Cardiac muscle cell (in vitro differentiated cells and primary cell): Measurements from ENCODE around the gene FAM184B. TPM values are rescaled to one million over a fixed set of nuclear protein-coding genes. Genes with fewer than 3 reads are reported as not detected.

ENCODE experiments used
- DNase-seq, 2 donors: peaks; one replicate each; pipeline versions ENCODE4 v3.0.0 to v3.0.0-alpha.2; 2010 to 2017; ENCODE audit warnings: low read depth in 1 of 2, low spot score in 1 of 2
- H3K27ac ChIP-seq: fragments of 200-600 bp; sonication (generic); 2 replicates; pipeline ENCODE4 v1.5.1; 2016
- H3K27me3 ChIP-seq: fragments of 200-600 bp; sonication (generic); 2 replicates; pipeline ENCODE4 v1.6.0; 2016; ENCODE audit warnings: control low read depth
- H3K36me3 ChIP-seq: fragments of 200-600 bp; sonication (generic); 2 replicates; pipeline ENCODE4 v1.5.1; 2016; ENCODE audit warnings: control low read depth
- H3K4me1 ChIP-seq: fragments of 200-600 bp; sonication (generic); 2 replicates; pipeline ENCODE4 v1.8.1; 2017; ENCODE audit warnings: low read depth, mild to moderate bottlenecking, mixed run types
- H3K4me3 ChIP-seq: fragments of 200-600 bp; sonication (generic); 2 replicates; pipeline ENCODE4 v1.5.1; 2016; ENCODE audit warnings: mild to moderate bottlenecking
- H3K9me3 ChIP-seq: fragments of 200-600 bp; sonication (generic); 2 replicates; pipeline ENCODE4 v1.5.1; 2017; ENCODE audit warnings: low read depth, mild to moderate bottlenecking, control low read depth
- CTCF ChIP-seq: IDR thresholded peaks from 2 replicates; pipeline ENCODE4 v1.5.1; 2012; ENCODE audit warnings: low read depth, mild to moderate bottlenecking, low read length
- polyA plus RNA-seq: library from polyadenylated mRNA; unstranded; fragments of >200 nt; fragmentation: Nextera tagmentation; extraction: Ambion mirVana; gene quantifications from 2 replicates; pipeline ENCODE4 v1.2.1, GENCODE V29; 2016
- total RNA-seq: library from RNA; depleted of rRNA; stranded (reverse); fragments of >200 nt; gene quantifications from 2 replicates; pipeline ENCODE4 v1.2.3, GENCODE V29; 2016

Gene FAM184B
- total and polyA plus RNA-seq, 2 experiments from 2014 or later = not detected

GRCh38 chr4:17624821-17625220 is 156.6 kb downstream of the FAM184B start:
- H3K36me3 ChIP-seq = peaks cover 64% of the 10 kb centered on the region
- no peaks in the 10 kb centered on the region for H3K4me1 ChIP-seq
- no peaks in the 10 kb centered on the region for H3K9me3 ChIP-seq
- DNase-seq = no peak
- no peak overlapping the region for H3K27ac ChIP-seq
- no peak for TF ChIP-seq CTCF
- H3K27me3 ChIP-seq = no peaks in the 10 kb centered on the region
- no peak overlapping the region for H3K4me3 ChIP-seq

- H3K36me3 ChIP-seq = peaks cover 57% of the 10 kb centered on the region
- TF ChIP-seq CTCF = no peak
- DNase-seq = no peak
These were observed 157.9 kb downstream of the FAM184B start for GRCh38 chr4:17623451-17624001.

GRCh38 chr4:17619416-17620105 is 161.9 kb downstream of the FAM184B start:
- no peaks in the 10 kb centered on the region for H3K27me3 ChIP-seq
- no peak for DNase-seq
- H3K36me3 ChIP-seq = peaks cover 33% of the 10 kb centered on the region
- H3K4me1 ChIP-seq = peaks cover 7% of the 10 kb centered on the region
- H3K27ac ChIP-seq = no peak overlapping the region
- no peak for TF ChIP-seq CTCF
- no peaks in the 10 kb centered on the region for H3K9me3 ChIP-seq
- H3K4me3 ChIP-seq = no peak overlapping the region

More at GRCh38 chr4:17623451-17624001, 157.9 kb downstream of the FAM184B start:
- H3K27me3 ChIP-seq = no peaks in the 10 kb centered on the region
- no peaks in the 10 kb centered on the region for H3K4me1 ChIP-seq
- H3K27ac ChIP-seq = no peak overlapping the region
- no peaks in the 10 kb centered on the region for H3K9me3 ChIP-seq
- H3K4me3 ChIP-seq = no peak overlapping the region

- DNase-seq = no peak
- TF ChIP-seq CTCF = no peak
- Histone ChIP-seq H3K27me3 (no peaks in the 10 kb centered on the region), H3K36me3 (peaks cover 28% of the 10 kb centered on the region), H3K27ac (no peak overlapping the region), H3K4me3 (no peak overlapping the region), H3K9me3 (no peaks in the 10 kb centered on the region), H3K4me1 (peaks cover 7% of the 10 kb centered on the region)
These were observed 162.5 kb downstream of the FAM184B start for GRCh38 chr4:17618926-17619325.

GRCh38 chr4:17616283-17616682 is 165.1 kb downstream of the FAM184B start:
- Histone ChIP-seq H3K4me3 (no peak overlapping the region), H3K36me3 (peaks cover 7% of the 10 kb centered on the region), H3K27ac (no peak overlapping the region), H3K9me3 (no peaks in the 10 kb centered on the region), H3K27me3 (no peaks in the 10 kb centered on the region), H3K4me1 (peaks cover 7% of the 10 kb centered on the region)
- no peak for TF ChIP-seq CTCF
- DNase-seq = no peak
